Gastrocnemius medialis (tissue), 4 donors: Measurements from ENCODE around the gene EIF3K. TPM values are rescaled to one million over a fixed set of nuclear protein-coding genes. Genes with fewer than 3 reads are reported as not detected.

Experiments
- total RNA-seq, 4 donors: library from RNA; depleted of rRNA; stranded (reverse); fragments of >200 nt; gene quantifications; one replicate each; pipeline versions ENCODE4 v1.1.0 to v1.2.3, GENCODE V29; 2016

The EIF3K gene
- total RNA-seq, 4 donors from 2014 or later = 619 to 975 (median 681) TPM

Other genes with a start within 250 kb of the EIF3K start
- 1,000 to 10,000 TPM in 3 of 4 donors, 100 to 1,000 TPM in 1; 819 to 1,400 (median 1,309) TPM for gene PSMD8, start 244.6 kb upstream of the EIF3K start, total RNA-seq
- under 1 TPM in 1 of 4 donors, not detected in 3; 0.13 TPM for gene GGN, start 231.2 kb upstream of the EIF3K start, total RNA-seq
- 1 to 10 TPM in 1 of 4 donors, under 1 TPM in 3; 0.05 to 2.6 (median 0.15) TPM for gene SPRED3, start 230.5 kb upstream of the EIF3K start, total RNA-seq
- 10 to 100 TPM in 1 of 4 donors, 1 to 10 TPM in 3; 1.9 to 17.4 (median 3.3) TPM for gene FAM98C, start 216.1 kb upstream of the EIF3K start, total RNA-seq
- gene RASGRP4, start 193.0 kb upstream of the EIF3K start, total RNA-seq = 1 to 10 TPM in 2 of 4 donors, under 1 TPM in 2; 0.61 to 2.2 (median 0.94) TPM
- 100 to 1,000 TPM; 607 to 831 (median 724) TPM for gene RYR1, start 185.5 kb upstream of the EIF3K start, total RNA-seq
- gene MAP4K1, start 1.2 kb upstream of the EIF3K start, total RNA-seq = under 1 TPM in 3 of 4 donors, not detected in 1; 0.31 to 0.97 (median 0.78) TPM
- 10 to 100 TPM; 32.0 to 85.3 (median 63.9) TPM for gene ACTN4, start 28.5 kb downstream of the EIF3K start, total RNA-seq
- under 1 TPM in 1 of 4 donors, not detected in 3; 0.42 TPM for gene CAPN12, start 125.3 kb downstream of the EIF3K start, total RNA-seq
- gene LGALS7, start 154.3 kb downstream of the EIF3K start, total RNA-seq = not detected
- not detected for gene LGALS7B, start 170.0 kb downstream of the EIF3K start, total RNA-seq
- 10 to 100 TPM in 1 of 4 donors, 1 to 10 TPM in 1, under 1 TPM in 1, not detected in 1; 0.55 to 14.2 (median 1.2) TPM for gene LGALS4, start 193.8 kb downstream of the EIF3K start, total RNA-seq
- gene ECH1, start 212.6 kb downstream of the EIF3K start, total RNA-seq = 100 to 1,000 TPM in 3 of 4 donors, 10 to 100 TPM in 1; 99.6 to 302 (median 172) TPM
- 100 to 1,000 TPM in 3 of 4 donors, 10 to 100 TPM in 1; 88.3 to 172 (median 126) TPM for gene HNRNPL, start 230.8 kb downstream of the EIF3K start, total RNA-seq